CD4-positive, CD25-positive, alpha-beta regulatory T cell (primary cell): ENCODE measurements around the gene USP2. TPM values are rescaled to one million over a fixed set of nuclear protein-coding genes. Genes with fewer than 3 reads are reported as not detected.

Source experiments
- ATAC-seq, 2 donors: fragments of 150-1000 bp; cut with Tn5 transposase; one replicate each; pipeline ENCODE4 v1.10.0; 2021; ENCODE audit warnings: low read depth in 2 of 2, moderate number of reproducible peaks in 2 of 2, moderate library complexity in 1 of 2
- DNase-seq, 3 donors: peaks; one replicate each; pipeline versions ENCODE4 v3.0.0 to v3.0.0-alpha.2; 2012 to 2022; ENCODE audit warnings: mixed read lengths in 1 of 3
- H3K27ac ChIP-seq: one replicate; pipeline ENCODE4 v1.7.0; 2013; ENCODE audit warnings: mild to moderate bottlenecking, low read length; ENCODE audit not compliant: insufficient read depth, poor library complexity, severe bottlenecking
- H3K27me3 ChIP-seq: one replicate; pipeline ENCODE4 v1.7.0; 2013; ENCODE audit warnings: low read length; ENCODE audit not compliant: control insufficient read depth, insufficient read depth
- H3K36me3 ChIP-seq: one replicate; pipeline ENCODE4 v1.7.0; 2013; ENCODE audit warnings: mild to moderate bottlenecking, low read length, moderate library complexity; ENCODE audit not compliant: control insufficient read depth, insufficient read depth
- H3K4me1 ChIP-seq: 2 replicates; pipeline ENCODE4 v1.7.0; 2013; ENCODE audit warnings: mild to moderate bottlenecking, low read length; ENCODE audit not compliant: insufficient read depth, control insufficient read depth, poor library complexity, severe bottlenecking
- H3K4me3 ChIP-seq: one replicate; pipeline ENCODE4 v1.7.0; 2013; ENCODE audit warnings: low read depth, mild to moderate bottlenecking, low read length, moderate library complexity
- H3K9me3 ChIP-seq, 2 experiments: 1 replicate in 1 of 2; 2 replicates in 1 of 2; pipeline ENCODE4 v1.7.0; 2013; ENCODE audit warnings: low read length in 2 of 2, mild to moderate bottlenecking in 1 of 2, moderate library complexity in 1 of 2; ENCODE audit not compliant: control insufficient read depth in 2 of 2
- H3K27ac Mint-ChIP-seq, 3 donors: one replicate each; pipeline ENCODE4 v1.8.0; 2020 to 2022; ENCODE audit warnings: mild to moderate bottlenecking in 3 of 3, mixed read lengths in 3 of 3, moderate library complexity in 2 of 3
- H3K27me3 Mint-ChIP-seq: one replicate; pipeline ENCODE4 v1.8.0; 2022; ENCODE audit warnings: mild to moderate bottlenecking, mixed read lengths
- H3K36me3 Mint-ChIP-seq: one replicate; pipeline ENCODE4 v1.8.0; 2020; ENCODE audit warnings: mixed read lengths
- H3K4me1 Mint-ChIP-seq, 4 donors: one replicate each; pipeline ENCODE4 v1.8.0; 2020 to 2022; ENCODE audit warnings: mixed read lengths in 4 of 4, mild to moderate bottlenecking in 1 of 4
- H3K4me3 Mint-ChIP-seq, 4 donors: one replicate each; pipeline ENCODE4 v1.8.0; 2020 to 2022; ENCODE audit warnings: mild to moderate bottlenecking in 4 of 4, mixed read lengths in 4 of 4, moderate library complexity in 3 of 4
- H3K9me3 Mint-ChIP-seq, 7 donors: one replicate each; pipeline ENCODE4 v1.8.0; 2020 to 2022; ENCODE audit warnings: mixed read lengths in 7 of 7, mild to moderate bottlenecking in 3 of 7, moderate library complexity in 2 of 7
- polyA plus RNA-seq, 4 donors: library from polyadenylated mRNA; unstranded; fragments of 300-500 nt; fragmentation: Illumina TruSeq; gene quantifications; one replicate each; pipeline ENCODE4 v1.2.3, GENCODE V29; 2021
- total RNA-seq: library from RNA; stranded (reverse); gene quantifications from one replicate; pipeline ENCODE4 v1.2.3, GENCODE V29; 2022

The USP2 gene
- total and polyA plus RNA-seq, 5 donors from 2014 or later, result 0.22 to 1.6 TPM; not detected in 3

DNA sequence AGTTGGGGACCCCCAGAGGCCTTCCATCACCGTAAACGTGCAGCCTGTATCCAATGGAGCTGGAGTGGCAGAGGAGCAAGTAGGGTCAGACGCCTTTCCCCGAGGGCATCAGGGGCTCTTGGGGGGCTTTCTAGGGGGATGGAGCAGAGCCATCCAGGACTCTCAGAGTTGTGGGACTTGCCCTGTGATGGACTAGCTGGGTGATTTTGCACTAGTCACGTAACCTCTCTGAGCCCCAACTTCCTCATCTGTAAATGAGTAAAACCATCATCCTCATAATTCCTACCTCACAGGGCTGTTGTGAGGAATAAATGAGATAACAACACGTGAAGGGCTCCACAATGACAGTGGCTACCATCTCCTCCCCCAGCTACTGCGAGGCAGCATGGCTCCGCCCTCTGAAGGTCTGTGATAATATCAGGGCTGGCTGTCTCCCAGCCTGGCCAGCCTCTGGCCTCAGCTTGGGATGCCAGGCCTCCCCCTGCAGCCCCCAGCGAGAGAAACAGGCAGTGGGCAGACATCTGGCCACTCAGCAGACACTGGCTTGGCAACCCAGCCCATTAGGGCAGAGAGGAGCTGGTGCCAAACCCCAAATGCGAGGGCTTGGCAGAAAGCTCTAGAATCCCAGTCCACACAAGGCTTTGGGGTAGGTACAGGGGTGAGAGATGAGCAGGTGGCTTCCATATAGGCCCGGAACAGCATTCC, 6.7 kb downstream of the USP2 start:
- Mint-ChIP-seq H3K36me3 (no peaks in the 10 kb centered on the region), H3K4me1 (peaks cover 0 to 3% (median 0%) of the 10 kb centered on the region in 4 donors), H3K27me3 (peaks cover 12% of the 10 kb centered on the region), H3K9me3 (no peaks in the 10 kb centered on the region), H3K27ac (no peak overlapping the region), H3K4me3 (no peak overlapping the region)
- DNase-seq (no peak), ATAC-seq (no peak)
- Histone ChIP-seq H3K27me3 (no peaks in the 10 kb centered on the region), H3K9me3 (no peaks in the 10 kb centered on the region), H3K36me3 (no peaks in the 10 kb centered on the region), H3K4me3 (no peak overlapping the region), H3K4me1 (no peaks in the 10 kb centered on the region), H3K27ac (no peak overlapping the region)

DNA sequence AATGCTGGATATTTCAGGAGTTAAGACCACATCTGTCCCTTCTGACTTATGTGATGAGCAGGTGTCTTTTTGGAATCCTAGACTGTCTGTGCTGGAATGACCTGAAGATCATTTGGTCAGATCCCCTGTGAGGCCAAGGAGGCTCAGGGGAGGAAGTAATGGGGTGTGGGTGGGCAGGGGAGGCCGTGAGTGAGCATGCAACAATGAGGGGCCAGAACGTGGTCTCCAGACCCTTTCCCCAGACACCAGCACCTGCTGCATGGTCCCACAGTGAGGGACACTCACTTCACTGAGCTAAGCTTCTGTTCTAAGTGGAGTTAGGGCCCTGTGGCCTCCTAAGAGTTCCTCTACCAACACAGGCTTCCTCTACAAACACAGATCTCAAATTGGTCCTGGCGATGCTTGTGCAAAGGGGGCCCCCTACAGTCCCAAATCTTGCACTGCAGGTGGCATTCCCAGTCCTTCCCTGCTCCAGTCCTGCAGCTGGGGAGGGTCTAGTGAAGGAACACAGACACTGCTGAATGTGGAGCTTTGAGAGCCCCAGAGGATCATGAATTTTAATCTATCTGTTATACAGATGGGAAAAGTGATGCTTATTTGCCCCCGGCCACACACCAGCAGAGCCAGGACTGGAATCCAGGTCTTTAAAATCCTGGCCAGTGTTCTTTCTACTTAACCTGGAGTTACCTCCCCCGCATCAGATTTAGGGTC, 7.4 kb downstream of the USP2 start:
- Histone ChIP-seq H3K36me3 (no peaks in the 10 kb centered on the region), H3K27me3 (no peaks in the 10 kb centered on the region), H3K9me3 (no peaks in the 10 kb centered on the region), H3K4me3 (no peak overlapping the region), H3K27ac (no peak overlapping the region), H3K4me1 (no peaks in the 10 kb centered on the region)
- Mint-ChIP-seq H3K4me3 (no peak overlapping the region), H3K4me1 (peaks cover 0 to 3% (median 0%) of the 10 kb centered on the region in 4 donors), H3K9me3 (no peaks in the 10 kb centered on the region), H3K36me3 (no peaks in the 10 kb centered on the region), H3K27me3 (peaks cover 10% of the 10 kb centered on the region), H3K27ac (no peak overlapping the region)
- DNase-seq (peak in 1 of 3 donors; percentile 36), ATAC-seq (no peak)

DNA sequence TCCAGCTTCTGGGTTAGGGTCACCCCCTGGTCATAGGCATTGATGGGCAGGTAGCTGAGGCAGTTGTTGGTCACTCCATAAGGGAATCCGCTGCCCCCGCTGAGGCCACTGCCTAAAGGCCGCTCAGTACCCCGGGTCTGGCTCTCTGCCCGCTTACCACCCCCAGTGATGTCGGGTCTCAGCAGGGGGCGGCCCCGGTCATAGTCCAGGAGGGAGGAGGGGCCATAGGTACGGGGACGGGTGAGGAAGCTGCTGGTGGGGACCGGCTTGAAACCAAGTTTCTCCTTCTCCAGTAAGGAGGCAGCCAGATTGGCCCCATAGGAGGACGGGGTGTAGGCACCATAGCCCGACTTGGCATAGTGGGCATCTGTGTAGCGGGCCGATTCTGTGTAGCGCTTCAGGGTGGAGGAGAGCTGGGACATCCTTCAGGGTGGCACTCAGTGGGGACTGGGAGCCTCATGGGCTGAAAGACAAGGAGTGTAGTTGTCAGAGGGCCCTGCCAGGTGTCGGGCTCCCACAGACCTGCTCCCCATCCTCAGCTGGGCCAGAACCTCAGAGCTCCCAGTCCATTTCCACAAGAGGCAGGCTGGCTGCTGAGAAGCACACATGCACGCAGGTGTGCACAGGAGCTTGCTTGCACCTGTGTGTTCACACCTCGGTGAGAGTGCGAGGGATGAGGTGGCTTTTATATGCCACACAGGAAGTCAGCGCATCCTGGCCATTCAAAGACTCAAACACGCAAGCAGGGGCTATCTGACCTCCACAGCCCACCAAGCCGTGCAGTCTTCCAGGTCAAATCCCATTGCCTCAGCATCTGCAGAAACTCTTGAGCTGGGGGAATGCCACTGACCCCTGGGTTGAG, 8.2 kb downstream of the USP2 start:
- Histone ChIP-seq H3K27ac (no peak overlapping the region), H3K4me3 (no peak overlapping the region), H3K9me3 (no peaks in the 10 kb centered on the region), H3K36me3 (no peaks in the 10 kb centered on the region), H3K27me3 (peaks cover 2% of the 10 kb centered on the region), H3K4me1 (no peaks in the 10 kb centered on the region)
- no peak for ATAC-seq
- Mint-ChIP-seq H3K4me1 (peaks cover 0 to 3% (median 0%) of the 10 kb centered on the region in 4 donors), H3K27me3 (peaks cover 7% of the 10 kb centered on the region), H3K36me3 (no peaks in the 10 kb centered on the region), H3K4me3 (no peak overlapping the region), H3K9me3 (peaks cover 0 to under 1% (median 0%) of the 10 kb centered on the region in 7 donors), H3K27ac (no peak overlapping the region)
- no peak for DNase-seq

DNA sequence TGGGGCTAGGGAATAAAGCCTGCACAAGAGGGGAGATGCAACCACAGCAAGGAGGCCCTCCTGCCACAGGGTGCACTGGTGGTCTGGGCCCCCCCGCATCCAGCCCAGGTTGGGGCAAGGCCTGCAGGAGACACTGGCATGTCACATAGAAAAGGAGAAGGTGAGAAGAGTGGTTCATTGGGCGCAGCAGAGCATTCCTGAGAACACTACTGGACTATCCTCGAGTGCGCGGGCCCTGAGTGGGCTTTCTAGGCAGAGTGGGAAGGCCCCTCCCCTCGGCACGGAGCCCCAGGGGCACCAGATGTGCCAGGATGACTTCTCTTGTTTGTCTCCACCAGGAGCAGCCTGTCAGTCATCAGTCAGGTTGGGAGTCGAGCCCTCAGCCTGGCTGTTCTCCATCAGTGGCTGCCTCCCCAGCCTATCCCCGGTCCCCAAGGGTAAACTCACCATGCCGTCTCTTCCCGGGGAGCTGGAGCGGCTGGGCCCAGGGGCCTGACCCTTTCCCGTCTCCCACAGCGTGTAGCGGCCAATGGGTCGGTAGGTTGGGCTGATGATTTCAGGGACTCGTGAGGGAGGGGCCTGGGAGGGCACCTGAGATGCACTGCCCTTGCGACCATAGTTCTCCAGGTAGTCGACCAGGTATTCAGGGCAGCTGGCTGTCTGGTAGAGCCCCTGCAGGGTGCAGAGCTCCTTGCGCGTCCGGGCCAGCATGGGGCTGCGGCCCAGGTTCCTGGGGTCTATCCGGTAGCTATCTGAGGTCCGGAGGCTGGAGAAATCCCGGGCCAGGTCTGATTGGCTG, 9.0 kb downstream of the USP2 start:
- Mint-ChIP-seq H3K4me1 (peaks cover 0 to 3% (median 0%) of the 10 kb centered on the region in 4 donors), H3K27ac (no peak overlapping the region), H3K36me3 (no peaks in the 10 kb centered on the region), H3K9me3 (peaks cover 0 to 1% (median 0%) of the 10 kb centered on the region in 7 donors), H3K4me3 (no peak overlapping the region), H3K27me3 (peaks cover 7% of the 10 kb centered on the region)
- Histone ChIP-seq H3K4me3 (no peak overlapping the region), H3K4me1 (no peaks in the 10 kb centered on the region), H3K36me3 (no peaks in the 10 kb centered on the region), H3K27me3 (peaks cover 2% of the 10 kb centered on the region), H3K9me3 (no peaks in the 10 kb centered on the region), H3K27ac (no peak overlapping the region)
- no peak for ATAC-seq
- DNase-seq, result no peak

DNA sequence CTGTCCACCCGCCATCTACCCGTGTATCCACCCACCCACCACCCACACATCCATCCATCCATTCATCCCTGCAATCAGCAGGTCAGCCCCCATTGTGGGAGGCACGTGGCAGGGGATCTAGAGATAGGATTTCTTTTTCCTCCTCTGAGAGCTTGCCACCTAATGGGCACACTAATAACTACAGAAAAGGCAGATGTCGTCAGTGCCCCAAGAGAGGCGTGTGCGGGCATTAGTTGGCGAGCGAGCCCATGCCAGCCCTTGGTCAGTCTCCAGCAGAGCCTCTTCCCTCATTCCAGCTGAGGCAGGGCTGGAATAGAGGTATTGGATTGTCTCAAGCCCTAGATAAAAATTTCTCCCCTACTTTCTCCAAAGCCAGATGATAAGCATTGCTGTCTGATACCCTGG, 9.7 kb downstream of the USP2 start:
- ATAC-seq (no peak), DNase-seq (no peak)
- Histone ChIP-seq H3K27ac (no peak overlapping the region), H3K36me3 (no peaks in the 10 kb centered on the region), H3K4me1 (no peaks in the 10 kb centered on the region), H3K4me3 (no peak overlapping the region), H3K9me3 (no peaks in the 10 kb centered on the region), H3K27me3 (peaks cover 4% of the 10 kb centered on the region)
- H3K27ac Mint-ChIP-seq, result peak overlapping the region in 1 of 3 donors; percentile 43
- H3K36me3 Mint-ChIP-seq, result no peaks in the 10 kb centered on the region
- H3K27me3 Mint-ChIP-seq, result peaks cover 12% of the 10 kb centered on the region
- H3K9me3 Mint-ChIP-seq, result peaks cover 0 to 1% (median 0%) of the 10 kb centered on the region in 7 donors
- peaks cover 0 to 3% (median 0%) of the 10 kb centered on the region in 4 donors for H3K4me1 Mint-ChIP-seq
- H3K4me3 Mint-ChIP-seq, result no peak overlapping the region

DNA sequence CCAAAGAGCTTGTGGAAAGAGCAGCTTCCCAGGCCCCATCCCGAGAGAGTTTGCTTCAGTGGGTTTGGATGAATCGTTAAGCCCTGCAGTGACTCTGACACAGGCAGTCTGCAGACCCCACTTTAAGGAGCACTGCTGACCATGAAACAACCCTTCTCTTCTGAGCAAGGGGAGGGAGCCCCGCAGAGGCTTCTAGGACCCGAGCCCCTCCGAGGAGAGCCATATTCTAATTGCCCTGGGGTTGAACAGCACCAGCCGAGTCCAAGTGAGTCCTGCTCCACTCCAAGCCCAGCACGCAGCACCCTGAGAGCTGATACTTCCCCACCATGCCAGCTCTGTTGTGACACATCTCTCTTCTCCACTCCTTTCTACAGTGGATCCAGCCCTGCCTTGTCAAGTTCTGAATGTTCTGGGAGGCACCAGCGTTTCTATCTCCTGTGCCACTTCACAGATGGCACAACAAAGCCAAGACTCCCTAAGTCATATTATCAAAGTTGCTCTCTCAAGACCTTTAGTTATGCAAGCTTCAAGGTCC, 10.4 kb downstream of the USP2 start:
- DNase-seq, result no peak

More for the DNA sequence above, 10.4 kb downstream of the USP2 start:
- Histone ChIP-seq H3K4me1 (no peaks in the 10 kb centered on the region), H3K27ac (no peak overlapping the region), H3K9me3 (no peaks in the 10 kb centered on the region), H3K36me3 (no peaks in the 10 kb centered on the region), H3K27me3 (peaks cover 10% of the 10 kb centered on the region), H3K4me3 (no peak overlapping the region)
- Mint-ChIP-seq H3K9me3 (peaks cover 0 to 1% (median 0%) of the 10 kb centered on the region in 7 donors), H3K27me3 (peaks cover 18% of the 10 kb centered on the region), H3K4me3 (no peak overlapping the region), H3K36me3 (no peaks in the 10 kb centered on the region), H3K4me1 (peaks cover 0 to 3% (median 0%) of the 10 kb centered on the region in 4 donors), H3K27ac (no peak overlapping the region)
- ATAC-seq, result no peak
